Smooth muscle cell (in vitro differentiated cells): ENCODE measurements around the gene PIK3R5. TPM values are rescaled to one million over a fixed set of nuclear protein-coding genes. Genes with fewer than 3 reads are reported as not detected.

Source experiments
- DNase-seq: peaks from one replicate; lab custom pipeline; 2025; ENCODE audit not compliant: unreplicated experiment; lab: John Stamatoyannopoulos, UW
- H2AFZ ChIP-seq: fragments of 200-600 bp; sonication (generic); 2 replicates; pipeline ENCODE4 v1.6.0; 2016; ENCODE audit warnings: antibody characterized with exemption, low read depth, mild to moderate bottlenecking
- H3F3A ChIP-seq: fragments of 200-600 bp; sonication (generic); 2 replicates; pipeline ENCODE4 v1.6.0; 2017; ENCODE audit warnings: antibody characterized with exemption, low read depth
- H3K27ac ChIP-seq: fragments of 200-600 bp; sonication (generic); 2 replicates; pipeline ENCODE4 v1.5.1; 2016; ENCODE audit warnings: low read depth, mild to moderate bottlenecking
- H3K27me3 ChIP-seq: fragments of 200-600 bp; sonication (generic); 2 replicates; pipeline ENCODE4 v1.6.1; 2016; ENCODE audit warnings: low read depth, mild to moderate bottlenecking
- H3K36me3 ChIP-seq: fragments of 200-600 bp; sonication (generic); 2 replicates; pipeline ENCODE4 v1.5.1; 2016; ENCODE audit warnings: low read depth
- H3K4me1 ChIP-seq: fragments of 200-600 bp; sonication (generic); 2 replicates; pipeline ENCODE4 v1.5.1; 2016; ENCODE audit warnings: low read depth
- H3K4me2 ChIP-seq: fragments of 200-600 bp; sonication (generic); 2 replicates; pipeline ENCODE4 v1.6.0; 2016; ENCODE audit warnings: mild to moderate bottlenecking
- H3K4me3 ChIP-seq: fragments of 200-600 bp; sonication (generic); 2 replicates; pipeline ENCODE4 v1.5.1; 2016; ENCODE audit warnings: mild to moderate bottlenecking
- H3K79me2 ChIP-seq: fragments of 200-600 bp; sonication (generic); 2 replicates; pipeline ENCODE4 v1.6.0; 2016; ENCODE audit warnings: low read depth, mild to moderate bottlenecking
- H3K9ac ChIP-seq: fragments of 200-600 bp; sonication (generic); 2 replicates; pipeline ENCODE4 v1.6.0; 2016; ENCODE audit warnings: low read depth
- H3K9me3 ChIP-seq: fragments of 200-600 bp; sonication (generic); replicated peaks from 2 replicates; pipeline ENCODE4 v1.5.1; 2016; ENCODE audit warnings: low read depth
- H4K20me1 ChIP-seq: fragments of 200-600 bp; sonication (generic); 2 replicates; pipeline ENCODE4 v1.6.0; 2016; ENCODE audit warnings: low read depth
- WGBS: methylation state at CpG from one replicate; pipeline ENCODE4 v1.1.7; 2016; ENCODE audit warnings: low lambda C conversion rate; 5-methylcytosine and 5-hydroxymethylcytosine counted together
- polyA plus RNA-seq: library from polyadenylated mRNA; unstranded; fragments of >200 nt; fragmentation: Nextera tagmentation; extraction: Ambion mirVana; gene quantifications from 2 replicates; pipeline ENCODE4 v1.2.1, GENCODE V29; 2016
- total RNA-seq: library from RNA; depleted of rRNA; stranded (reverse); fragments of >200 nt; gene quantifications from 2 replicates; pipeline ENCODE4 v1.2.3, GENCODE V29; 2014
- TF ChIP-seq, protein P1 (sequence below): fragments of 200-600 bp; sonication (generic); IDR thresholded peaks from 2 replicates; pipeline ENCODE4 v1.5.1; 2017; ENCODE audit warnings: borderline replicate concordance, mild to moderate bottlenecking, antibody characterized with exemption; ENCODE audit not compliant: insufficient read depth, poor library complexity, severe bottlenecking

The PIK3R5 gene
- total and polyA plus RNA-seq, 2 experiments from 2014 or later = not detected

DNA sequence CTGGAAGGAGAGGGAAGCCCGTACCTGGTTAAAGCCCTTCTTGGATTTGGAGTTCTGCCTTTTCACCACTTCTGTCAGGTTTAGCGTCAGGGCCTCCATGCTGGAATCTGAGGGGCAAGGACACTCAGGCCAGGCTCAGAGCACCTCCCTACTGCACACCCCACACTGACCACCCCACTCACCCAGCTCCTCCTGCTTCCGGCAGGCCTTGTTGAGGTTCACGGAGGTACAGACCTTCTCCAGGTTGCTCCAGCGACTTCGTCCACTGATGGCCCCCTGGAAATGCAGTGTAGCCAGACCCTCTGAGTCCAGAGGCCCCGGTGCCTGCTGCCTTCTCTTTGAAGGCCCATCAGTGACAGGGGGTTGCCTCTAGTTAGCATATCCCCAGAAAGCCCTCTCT lies 83.9 kb downstream of the PIK3R5 start:
- Histone ChIP-seq H3K27me3 (peaks cover 9% of the 10 kb centered on the region), H2AFZ (no peak overlapping the region), H3F3A (no peaks in the 10 kb centered on the region), H3K27ac (no peak overlapping the region), H3K4me3 (no peak overlapping the region), H3K9me3 (no peaks in the 10 kb centered on the region), H3K36me3 (no peaks in the 10 kb centered on the region), H4K20me1 (no peaks in the 10 kb centered on the region), H3K4me1 (no peaks in the 10 kb centered on the region), H3K9ac (no peak overlapping the region), H3K79me2 (no peaks in the 10 kb centered on the region), H3K4me2 (no peak overlapping the region)
- TF ChIP-seq, protein P1, sequence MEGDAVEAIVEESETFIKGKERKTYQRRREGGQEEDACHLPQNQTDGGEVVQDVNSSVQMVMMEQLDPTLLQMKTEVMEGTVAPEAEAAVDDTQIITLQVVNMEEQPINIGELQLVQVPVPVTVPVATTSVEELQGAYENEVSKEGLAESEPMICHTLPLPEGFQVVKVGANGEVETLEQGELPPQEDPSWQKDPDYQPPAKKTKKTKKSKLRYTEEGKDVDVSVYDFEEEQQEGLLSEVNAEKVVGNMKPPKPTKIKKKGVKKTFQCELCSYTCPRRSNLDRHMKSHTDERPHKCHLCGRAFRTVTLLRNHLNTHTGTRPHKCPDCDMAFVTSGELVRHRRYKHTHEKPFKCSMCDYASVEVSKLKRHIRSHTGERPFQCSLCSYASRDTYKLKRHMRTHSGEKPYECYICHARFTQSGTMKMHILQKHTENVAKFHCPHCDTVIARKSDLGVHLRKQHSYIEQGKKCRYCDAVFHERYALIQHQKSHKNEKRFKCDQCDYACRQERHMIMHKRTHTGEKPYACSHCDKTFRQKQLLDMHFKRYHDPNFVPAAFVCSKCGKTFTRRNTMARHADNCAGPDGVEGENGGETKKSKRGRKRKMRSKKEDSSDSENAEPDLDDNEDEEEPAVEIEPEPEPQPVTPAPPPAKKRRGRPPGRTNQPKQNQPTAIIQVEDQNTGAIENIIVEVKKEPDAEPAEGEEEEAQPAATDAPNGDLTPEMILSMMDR = no peak
- WGBS = over 99% methylated on average over 7 of the region's 7 CpGs
- no peak for DNase-seq

DNA sequence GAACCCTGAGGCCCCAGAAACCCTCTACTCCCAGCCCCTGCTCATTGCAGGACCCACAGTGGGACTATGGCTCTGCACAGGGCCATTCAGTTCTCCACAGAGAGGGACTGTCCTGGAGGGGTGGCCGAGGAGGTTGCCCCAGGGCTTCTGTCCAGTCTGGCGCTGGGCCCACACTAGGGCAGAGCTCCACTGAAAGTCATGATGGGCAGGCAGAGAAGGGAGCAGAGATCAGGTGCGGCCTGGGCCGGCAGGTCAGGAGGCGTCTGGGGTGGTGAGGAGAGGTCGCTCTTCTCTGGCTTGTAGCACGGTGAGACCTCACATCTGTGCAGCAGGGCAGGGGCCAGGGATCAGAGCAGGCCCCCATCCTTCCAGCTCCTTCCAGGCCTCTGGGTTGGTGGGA lies 85.0 kb downstream of the PIK3R5 start:
- Histone ChIP-seq H3K9ac (no peak overlapping the region), H3K36me3 (no peaks in the 10 kb centered on the region), H3F3A (no peaks in the 10 kb centered on the region), H4K20me1 (no peaks in the 10 kb centered on the region), H3K4me1 (no peaks in the 10 kb centered on the region), H3K4me2 (no peak overlapping the region), H3K27me3 (peaks cover 9% of the 10 kb centered on the region), H3K27ac (no peak overlapping the region), H3K4me3 (no peak overlapping the region), H3K79me2 (no peaks in the 10 kb centered on the region), H3K9me3 (no peaks in the 10 kb centered on the region), H2AFZ (no peak overlapping the region)
- TF ChIP-seq, protein P1 = no peak
- no peak for DNase-seq
- WGBS = 91% methylated on average over 7 of the region's 7 CpGs

DNA sequence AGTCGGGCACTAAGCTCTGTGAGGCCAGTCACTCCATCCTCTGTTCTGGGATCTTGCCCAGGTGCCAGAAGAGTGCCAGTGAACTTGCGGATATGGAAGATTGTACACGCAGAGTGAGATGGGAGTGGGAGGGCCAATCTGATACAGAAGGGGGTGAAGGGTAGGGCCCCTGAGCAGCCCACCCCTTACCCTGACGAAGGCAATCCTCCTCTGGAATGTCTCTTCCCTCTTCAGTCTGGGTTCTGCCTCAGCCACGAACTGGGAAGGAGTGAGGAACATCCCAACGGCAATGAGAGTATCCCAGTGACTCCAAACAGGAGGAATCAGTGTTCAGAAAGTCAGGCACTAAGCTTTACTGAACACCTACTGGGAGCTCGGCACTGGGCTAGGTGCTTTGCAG lies 86.1 kb downstream of the PIK3R5 start:
- H3K4me2 ChIP-seq = no peak overlapping the region
- no peak overlapping the region for H3K4me3 ChIP-seq
- H4K20me1 ChIP-seq = no peaks in the 10 kb centered on the region
- H3K27me3 ChIP-seq = peaks cover 9% of the 10 kb centered on the region
- H3K79me2 ChIP-seq = no peaks in the 10 kb centered on the region
- H3F3A ChIP-seq = no peaks in the 10 kb centered on the region
- no peaks in the 10 kb centered on the region for H3K36me3 ChIP-seq
- no peak overlapping the region for H3K9ac ChIP-seq
- H3K9me3 ChIP-seq = no peaks in the 10 kb centered on the region
- TF ChIP-seq, protein P1 = no peak
- no peak for DNase-seq
- WGBS = 76% methylated on average over 7 of the region's 7 CpGs
- H3K27ac ChIP-seq = no peak overlapping the region
- H3K4me1 ChIP-seq = no peaks in the 10 kb centered on the region
- no peak overlapping the region for H2AFZ ChIP-seq

GRCh38 chr17:8877984-8878383 lies 87.5 kb downstream of the PIK3R5 start:
- TF ChIP-seq, protein P1 = no peak

More at GRCh38 chr17:8877984-8878383, 87.5 kb downstream of the PIK3R5 start:
- H3K4me2 ChIP-seq = no peak overlapping the region
- H3K27me3 ChIP-seq = peaks cover 9% of the 10 kb centered on the region
- no peak for DNase-seq
- no peaks in the 10 kb centered on the region for H4K20me1 ChIP-seq
- H3K9ac ChIP-seq = no peak overlapping the region
- H3K4me1 ChIP-seq = no peaks in the 10 kb centered on the region
- no peak overlapping the region for H2AFZ ChIP-seq
- no peaks in the 10 kb centered on the region for H3K36me3 ChIP-seq
- H3K79me2 ChIP-seq = no peaks in the 10 kb centered on the region
- no peak overlapping the region for H3K27ac ChIP-seq
- H3K9me3 ChIP-seq = no peaks in the 10 kb centered on the region
- H3F3A ChIP-seq = no peaks in the 10 kb centered on the region
- WGBS = 84% methylated on average over 4 of the region's 4 CpGs
- H3K4me3 ChIP-seq = no peak overlapping the region
